PC-9 (cell line): ENCODE data around the gene FAHD1. TPM values are rescaled to one million over a fixed set of nuclear protein-coding genes. Genes with fewer than 3 reads are reported as not detected.
"Not testable (repeated sequence)": the region's sequence is repeated elsewhere in the genome, so short reads cannot be mapped to it uniquely, and the experiment has no call there.

ENCODE experiments used
- BruUV-seq: library from RNA; stranded (reverse); fragments of 400-500 nt; replicated peaks from 2 replicates; lab custom pipeline; 2021; lab: Mats Ljungman, UMichigan
- CTCF ChIA-PET: fragments of 300-600 bp; sonication (Branson Sonifier 250); formaldehyde crosslinking; loops from one replicate; lab custom pipeline; 2022; ENCODE audit warnings: antibody characterized with exemption; lab: Charles Lee
- POLR2A ChIA-PET: fragments of 300-600 bp; sonication (Branson Sonifier 250); formaldehyde crosslinking; loops from one replicate; lab custom pipeline; 2022; ENCODE audit warnings: antibody characterized with exemption; ENCODE audit not compliant: unreplicated experiment; lab: Charles Lee
- DNase-seq, 2 experiments: peaks; one replicate each; pipeline versions ENCODE4 v3.0.0 to v3.0.0-alpha.2; 2015 to 2022; ENCODE audit warnings: mixed read lengths in 1 of 2
- H2AFZ ChIP-seq: fragments of 200-600 bp; sonication (generic); 2 replicates; pipeline ENCODE4 v1.8.1; 2017; ENCODE audit warnings: antibody characterized with exemption
- H3F3A ChIP-seq: fragments of 200-600 bp; sonication (generic); 2 replicates; pipeline ENCODE4 v1.8.1; 2017; ENCODE audit warnings: antibody characterized with exemption, mild to moderate bottlenecking, low read depth; ENCODE audit not compliant: insufficient read depth
- H3K27ac ChIP-seq: fragments of 200-600 bp; sonication (generic); 2 replicates; pipeline ENCODE4 v1.6.1; 2016; ENCODE audit warnings: mixed run types
- H3K27me3 ChIP-seq: fragments of 200-600 bp; sonication (generic); 2 replicates; pipeline ENCODE4 v1.6.1; 2016; ENCODE audit warnings: low read depth, mixed run types; ENCODE audit not compliant: insufficient read depth
- H3K36me3 ChIP-seq: fragments of 200-600 bp; sonication (generic); 2 replicates; pipeline ENCODE4 v1.6.1; 2016; ENCODE audit warnings: low read depth, mixed run types
- H3K4me1 ChIP-seq: fragments of 200-600 bp; sonication (generic); replicated peaks from 2 replicates; pipeline ENCODE4 v1.6.1; 2016; ENCODE audit warnings: mixed run types; ENCODE audit not compliant: insufficient read depth
- H3K4me2 ChIP-seq: fragments of 200-600 bp; sonication (generic); 2 replicates; pipeline ENCODE4 v1.6.1; 2017; ENCODE audit warnings: mixed run types
- H3K4me3 ChIP-seq: fragments of 200-600 bp; sonication (generic); 2 replicates; pipeline ENCODE4 v1.6.1; 2016; ENCODE audit warnings: mixed run types
- H3K79me2 ChIP-seq: fragments of 200-600 bp; sonication (generic); 2 replicates; pipeline ENCODE4 v1.6.1; 2017; ENCODE audit warnings: low read depth, mixed run types
- H3K9me2 ChIP-seq: fragments of 200-600 bp; sonication (generic); 2 replicates; pipeline ENCODE4 v1.8.1; 2017; ENCODE audit warnings: mild to moderate bottlenecking; ENCODE audit not compliant: insufficient read depth
- H3K9me3 ChIP-seq: fragments of 200-600 bp; sonication (generic); 2 replicates; pipeline ENCODE4 v1.8.1; 2016; ENCODE audit warnings: low read depth; ENCODE audit not compliant: insufficient read depth
- H4K20me1 ChIP-seq: fragments of 200-600 bp; sonication (generic); 2 replicates; pipeline ENCODE4 v1.8.1; 2017; ENCODE audit not compliant: insufficient read depth
- EZH2 ChIP-seq: fragments of 200-600 bp; sonication (generic); IDR thresholded peaks from 2 replicates; pipeline ENCODE4 v1.8.0; 2017; ENCODE audit warnings: antibody characterized with exemption, low read depth
- intact Hi-C: fragments of 100-400 bp; cut with micrococcal nuclease; formaldehyde crosslinking; loops from one replicate; pipeline ENCODE4 v1.10.0; 2022; ENCODE audit not compliant: unreplicated experiment
- total RNA-seq: library from RNA; stranded (reverse); gene quantifications from 2 replicates; pipeline ENCODE4 v1.2.3, GENCODE V29; 2021
- TF ChIP-seq, protein P1 (sequence below): fragments of 200-600 bp; sonication (generic); conservative IDR thresholded peaks from 2 replicates; pipeline ENCODE4 v1.6.1; 2017; ENCODE audit warnings: mixed run types, antibody characterized with exemption, mild to moderate bottlenecking, moderate library complexity

Gene FAHD1
- total RNA-seq, 1 experiment from 2014 or later = 26.8 TPM

DNA sequence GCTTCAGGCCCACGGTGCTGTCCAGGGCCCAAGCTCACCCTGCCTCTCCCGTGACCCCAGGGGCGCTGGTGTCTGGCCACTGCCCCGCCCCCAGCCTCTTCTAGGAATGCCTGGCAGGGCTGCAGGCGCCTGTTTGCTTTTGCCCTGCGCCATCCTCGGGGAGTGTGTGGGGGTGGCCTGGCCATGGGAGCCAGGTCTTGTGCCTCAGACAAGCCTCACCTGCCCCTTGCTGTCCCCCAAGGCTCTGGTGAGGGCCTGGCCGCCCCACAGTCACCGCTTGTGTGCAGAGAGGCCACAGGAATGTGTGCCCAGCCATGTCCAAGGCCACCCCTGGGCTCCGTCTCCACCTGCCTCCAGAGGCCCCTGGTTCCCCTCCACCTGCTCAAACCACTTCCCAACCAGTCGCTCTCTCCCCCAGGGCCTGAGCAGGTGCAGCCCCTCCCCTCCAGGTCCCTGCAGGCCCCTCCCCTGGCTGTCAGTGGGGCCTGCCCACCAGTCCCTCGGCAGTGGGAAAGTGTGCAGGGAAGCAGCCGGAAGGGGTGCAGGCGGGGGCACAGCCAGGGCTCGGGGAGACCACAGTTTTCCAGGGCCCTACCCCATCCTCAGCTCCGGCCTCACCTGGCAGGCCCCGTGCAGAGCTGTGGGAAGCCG is 32.7 kb upstream of the FAHD1 start:
- POLR2A ChIA-PET = no interaction called here
- H3K27ac ChIP-seq = no peak overlapping the region
- H3K36me3 ChIP-seq = no peaks in the 10 kb centered on the region
- no TSS peak for BruUV-seq
- TF ChIP-seq, protein P1, sequence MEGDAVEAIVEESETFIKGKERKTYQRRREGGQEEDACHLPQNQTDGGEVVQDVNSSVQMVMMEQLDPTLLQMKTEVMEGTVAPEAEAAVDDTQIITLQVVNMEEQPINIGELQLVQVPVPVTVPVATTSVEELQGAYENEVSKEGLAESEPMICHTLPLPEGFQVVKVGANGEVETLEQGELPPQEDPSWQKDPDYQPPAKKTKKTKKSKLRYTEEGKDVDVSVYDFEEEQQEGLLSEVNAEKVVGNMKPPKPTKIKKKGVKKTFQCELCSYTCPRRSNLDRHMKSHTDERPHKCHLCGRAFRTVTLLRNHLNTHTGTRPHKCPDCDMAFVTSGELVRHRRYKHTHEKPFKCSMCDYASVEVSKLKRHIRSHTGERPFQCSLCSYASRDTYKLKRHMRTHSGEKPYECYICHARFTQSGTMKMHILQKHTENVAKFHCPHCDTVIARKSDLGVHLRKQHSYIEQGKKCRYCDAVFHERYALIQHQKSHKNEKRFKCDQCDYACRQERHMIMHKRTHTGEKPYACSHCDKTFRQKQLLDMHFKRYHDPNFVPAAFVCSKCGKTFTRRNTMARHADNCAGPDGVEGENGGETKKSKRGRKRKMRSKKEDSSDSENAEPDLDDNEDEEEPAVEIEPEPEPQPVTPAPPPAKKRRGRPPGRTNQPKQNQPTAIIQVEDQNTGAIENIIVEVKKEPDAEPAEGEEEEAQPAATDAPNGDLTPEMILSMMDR = no peak
- no peak for TF ChIP-seq EZH2
- no peak overlapping the region for H2AFZ ChIP-seq
- no peaks in the 10 kb centered on the region for H3K9me2 ChIP-seq
- no peaks in the 10 kb centered on the region for H4K20me1 ChIP-seq
- no peaks in the 10 kb centered on the region for H3K79me2 ChIP-seq
- no peaks in the 10 kb centered on the region for H3K4me1 ChIP-seq
- no peaks in the 10 kb centered on the region for H3K27me3 ChIP-seq
- DNase-seq = no peak
- no peaks in the 10 kb centered on the region for H3F3A ChIP-seq
- peaks cover 5% of the 10 kb centered on the region; the same call in 1 of the 2 replicates for H3K9me3 ChIP-seq
- no peak overlapping the region for H3K4me3 ChIP-seq
- H3K4me2 ChIP-seq = no peak overlapping the region
- CTCF ChIA-PET = no interaction called here
- intact Hi-C loops = no loop called here

DNA sequence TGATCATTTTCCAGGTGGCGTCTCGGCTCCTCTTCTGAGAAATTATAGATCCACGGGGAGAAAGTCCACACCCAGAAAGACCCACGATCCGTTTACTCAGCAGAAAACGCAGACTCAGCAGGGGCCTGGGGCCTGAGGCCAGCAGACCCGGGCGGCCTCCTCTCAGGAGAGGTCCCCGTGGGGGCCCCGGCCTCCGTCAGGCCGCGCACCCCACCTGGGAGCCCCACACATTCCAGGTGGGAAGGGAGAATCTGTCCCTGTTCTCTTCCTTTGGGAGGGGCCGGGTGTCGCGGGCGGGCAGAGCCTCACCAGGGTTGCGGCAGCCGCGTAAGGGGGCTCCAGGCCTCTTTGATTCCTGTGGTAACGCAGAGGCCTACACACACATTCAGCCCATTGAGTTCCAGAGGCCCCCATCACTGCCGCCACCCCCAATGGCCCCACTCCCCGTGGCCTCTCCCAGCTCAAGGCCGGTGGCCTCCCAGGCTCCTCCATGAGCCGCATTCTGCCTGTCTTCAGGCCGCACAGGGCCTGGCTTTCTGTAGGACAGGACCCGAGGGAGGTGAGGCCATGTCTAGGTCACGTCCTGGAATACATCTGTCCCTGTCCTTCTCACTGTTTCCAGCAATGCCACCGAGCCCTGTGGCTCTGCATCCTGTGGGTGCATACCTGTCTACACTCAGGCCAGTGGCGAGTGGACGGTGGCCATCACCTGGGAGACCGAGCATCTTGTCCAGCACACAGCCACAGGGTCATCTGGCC is 31.9 kb upstream of the FAHD1 start:
- Histone ChIP-seq H4K20me1 (no peaks in the 10 kb centered on the region), H2AFZ (no peak overlapping the region), H3K9me3 (peaks cover 5% of the 10 kb centered on the region; the same call in 1 of the 2 replicates), H3K36me3 (no peaks in the 10 kb centered on the region), H3K79me2 (no peaks in the 10 kb centered on the region), H3F3A (no peaks in the 10 kb centered on the region), H3K4me1 (no peaks in the 10 kb centered on the region), H3K4me3 (no peak overlapping the region), H3K27me3 (no peaks in the 10 kb centered on the region), H3K4me2 (no peak overlapping the region), H3K27ac (no peak overlapping the region), H3K9me2 (no peaks in the 10 kb centered on the region)
- no peak for DNase-seq
- TF ChIP-seq EZH2 = no peak
- TF ChIP-seq, protein P1 = no peak
- CTCF ChIA-PET = no interaction called here
- POLR2A ChIA-PET = no interaction called here
- BruUV-seq = no TSS peak
- intact Hi-C loops = no loop called here

DNA sequence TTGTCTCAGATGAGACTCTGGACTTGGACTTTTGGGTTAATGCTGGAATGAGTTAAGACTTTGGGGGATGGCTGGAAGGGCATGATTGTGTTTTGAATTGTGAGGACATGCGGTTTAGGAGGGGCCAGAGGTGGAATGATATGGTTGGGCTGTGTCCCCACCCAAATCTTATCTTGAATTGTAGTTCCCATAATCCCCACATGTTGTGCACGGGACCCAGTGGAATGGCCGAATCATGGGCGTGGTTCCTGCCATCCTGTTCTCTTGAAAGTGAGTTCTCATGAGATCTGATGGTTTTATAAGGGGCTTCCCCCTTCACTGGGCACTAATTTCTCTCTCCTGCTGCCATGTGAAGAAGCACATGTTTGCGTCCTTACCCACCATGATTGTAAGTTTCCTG is 27.7 kb upstream of the FAHD1 start:
- H4K20me1 ChIP-seq, intact Hi-C loops, H3K4me2 ChIP-seq, POLR2A ChIA-PET, H3K79me2 ChIP-seq, H2AFZ ChIP-seq, H3K36me3 ChIP-seq, H3K27ac ChIP-seq, H3K9me3 ChIP-seq, H3K27me3 ChIP-seq, H3K9me2 ChIP-seq, H3F3A ChIP-seq, H3K4me1 ChIP-seq, DNase-seq, H3K4me3 ChIP-seq, BruUV-seq: not testable (repeated sequence)
- CTCF ChIA-PET = interaction anchor here (0.6 kb wide), 1 partner anchor 13 kb away, joined by 9 read pairs; no protein-coding TSS in a partner anchor
